ENCODE measurements around the gene MACROD2.

DNA sequence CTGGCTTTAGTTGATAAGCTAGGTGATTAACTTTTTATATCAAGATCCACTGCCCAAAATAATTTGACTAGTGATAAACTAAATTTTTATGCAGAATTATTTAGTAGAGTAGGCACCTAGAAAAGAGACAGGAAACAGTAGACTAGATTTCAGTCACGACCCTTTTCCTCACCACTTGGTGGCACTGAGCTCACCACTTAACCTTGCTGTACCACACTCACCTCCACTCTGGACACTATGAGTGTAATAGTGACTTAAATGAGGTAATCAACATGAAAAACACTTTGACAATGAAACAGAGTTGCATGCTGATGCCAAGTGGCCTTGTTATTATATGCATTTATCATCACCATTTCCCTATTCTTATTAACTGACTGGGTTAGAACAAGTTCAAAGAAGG lies 1847.6 kb downstream of the MACROD2 start:
- TF ChIP-seq, protein P1, sequence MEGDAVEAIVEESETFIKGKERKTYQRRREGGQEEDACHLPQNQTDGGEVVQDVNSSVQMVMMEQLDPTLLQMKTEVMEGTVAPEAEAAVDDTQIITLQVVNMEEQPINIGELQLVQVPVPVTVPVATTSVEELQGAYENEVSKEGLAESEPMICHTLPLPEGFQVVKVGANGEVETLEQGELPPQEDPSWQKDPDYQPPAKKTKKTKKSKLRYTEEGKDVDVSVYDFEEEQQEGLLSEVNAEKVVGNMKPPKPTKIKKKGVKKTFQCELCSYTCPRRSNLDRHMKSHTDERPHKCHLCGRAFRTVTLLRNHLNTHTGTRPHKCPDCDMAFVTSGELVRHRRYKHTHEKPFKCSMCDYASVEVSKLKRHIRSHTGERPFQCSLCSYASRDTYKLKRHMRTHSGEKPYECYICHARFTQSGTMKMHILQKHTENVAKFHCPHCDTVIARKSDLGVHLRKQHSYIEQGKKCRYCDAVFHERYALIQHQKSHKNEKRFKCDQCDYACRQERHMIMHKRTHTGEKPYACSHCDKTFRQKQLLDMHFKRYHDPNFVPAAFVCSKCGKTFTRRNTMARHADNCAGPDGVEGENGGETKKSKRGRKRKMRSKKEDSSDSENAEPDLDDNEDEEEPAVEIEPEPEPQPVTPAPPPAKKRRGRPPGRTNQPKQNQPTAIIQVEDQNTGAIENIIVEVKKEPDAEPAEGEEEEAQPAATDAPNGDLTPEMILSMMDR (IDR thresholded peaks at IDR 0.05) = peak in 1 of 6 experiments; percentile 23
- no peak for TF ChIP-seq POLR2A (IDR thresholded peaks at IDR 0.05)
